Epithelial cell of esophagus (primary cell): ENCODE results near the gene ELL.

Source experiments
- DNase-seq: peaks from one replicate; pipeline ENCODE4 v3.0.0; 2010; ENCODE audit warnings: low read depth
- H3K4me3 ChIP-seq: 2 replicates; pipeline ENCODE4 v1.5.1; 2011; ENCODE audit warnings: mild to moderate bottlenecking, low read length, control low read depth
- TF ChIP-seq, protein P1 (sequence below): IDR thresholded peaks from 2 replicates; pipeline ENCODE4 v1.5.1; 2011; ENCODE audit warnings: low read depth, mild to moderate bottlenecking, low read length, control low read depth, inconsistent platforms; ENCODE audit not compliant: insufficient read depth; ENCODE audit errors: missing control alignments

Gene ELL

DNA sequence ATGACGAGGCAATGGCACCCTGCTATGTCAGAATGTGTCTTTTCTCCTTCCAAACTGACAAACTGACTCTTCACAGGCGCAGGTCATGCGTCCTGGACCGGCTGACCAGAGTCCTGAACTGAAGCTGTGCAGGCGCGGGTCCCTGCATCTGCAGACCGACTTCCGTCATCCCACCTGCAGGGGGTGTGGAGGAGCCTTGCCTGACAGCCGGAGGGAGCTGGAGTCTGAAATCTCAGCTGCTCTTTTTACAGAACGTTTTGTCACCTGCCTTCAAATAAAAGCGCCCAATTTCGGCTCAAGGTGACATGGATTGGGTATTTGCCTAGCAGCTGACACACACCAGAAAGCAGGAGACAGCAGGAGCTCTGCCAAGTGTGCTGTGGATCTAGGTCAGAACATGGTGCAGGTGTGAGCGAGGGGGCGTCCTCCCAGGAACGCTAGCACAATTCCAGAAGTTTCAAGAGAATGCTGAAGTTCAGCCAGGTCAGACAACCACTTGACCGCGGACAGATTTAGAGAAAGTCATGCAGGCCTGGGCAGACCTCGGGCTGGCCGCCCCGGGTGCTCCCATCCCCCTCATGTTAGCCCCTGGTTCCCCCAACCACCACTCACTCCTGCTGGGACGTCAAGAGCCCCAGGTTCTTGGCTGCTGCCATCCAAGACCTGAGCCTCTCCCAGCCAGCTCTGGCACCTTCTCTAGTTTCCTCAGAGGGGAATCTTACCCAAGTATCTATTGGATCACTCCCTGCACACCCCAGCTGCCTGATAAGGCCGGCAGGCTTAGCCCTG, 32.8 kb downstream of the ELL start:
- no peak overlapping the region for H3K4me3 ChIP-seq
- peak; percentile 40 for DNase-seq
- TF ChIP-seq, protein P1, sequence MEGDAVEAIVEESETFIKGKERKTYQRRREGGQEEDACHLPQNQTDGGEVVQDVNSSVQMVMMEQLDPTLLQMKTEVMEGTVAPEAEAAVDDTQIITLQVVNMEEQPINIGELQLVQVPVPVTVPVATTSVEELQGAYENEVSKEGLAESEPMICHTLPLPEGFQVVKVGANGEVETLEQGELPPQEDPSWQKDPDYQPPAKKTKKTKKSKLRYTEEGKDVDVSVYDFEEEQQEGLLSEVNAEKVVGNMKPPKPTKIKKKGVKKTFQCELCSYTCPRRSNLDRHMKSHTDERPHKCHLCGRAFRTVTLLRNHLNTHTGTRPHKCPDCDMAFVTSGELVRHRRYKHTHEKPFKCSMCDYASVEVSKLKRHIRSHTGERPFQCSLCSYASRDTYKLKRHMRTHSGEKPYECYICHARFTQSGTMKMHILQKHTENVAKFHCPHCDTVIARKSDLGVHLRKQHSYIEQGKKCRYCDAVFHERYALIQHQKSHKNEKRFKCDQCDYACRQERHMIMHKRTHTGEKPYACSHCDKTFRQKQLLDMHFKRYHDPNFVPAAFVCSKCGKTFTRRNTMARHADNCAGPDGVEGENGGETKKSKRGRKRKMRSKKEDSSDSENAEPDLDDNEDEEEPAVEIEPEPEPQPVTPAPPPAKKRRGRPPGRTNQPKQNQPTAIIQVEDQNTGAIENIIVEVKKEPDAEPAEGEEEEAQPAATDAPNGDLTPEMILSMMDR: peak; percentile 31

DNA sequence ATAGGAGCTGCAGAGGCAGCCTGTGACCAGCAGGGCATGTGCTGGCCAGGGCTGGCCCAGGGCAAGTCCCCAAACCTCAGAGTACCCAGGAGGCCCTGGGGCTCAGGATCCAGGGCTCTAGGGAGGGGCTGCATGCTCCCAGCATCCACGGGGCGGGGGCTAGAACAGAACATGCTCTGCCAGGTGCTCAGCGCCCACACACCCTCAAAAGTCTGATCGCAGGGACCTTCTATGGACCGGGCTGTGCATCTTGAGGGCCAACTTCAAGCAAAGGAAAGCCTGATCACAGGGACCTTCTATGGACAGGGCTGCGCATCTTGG, 33.5 kb downstream of the ELL start:
- H3K4me3 ChIP-seq: no peak overlapping the region
- DNase-seq: no peak

DNA sequence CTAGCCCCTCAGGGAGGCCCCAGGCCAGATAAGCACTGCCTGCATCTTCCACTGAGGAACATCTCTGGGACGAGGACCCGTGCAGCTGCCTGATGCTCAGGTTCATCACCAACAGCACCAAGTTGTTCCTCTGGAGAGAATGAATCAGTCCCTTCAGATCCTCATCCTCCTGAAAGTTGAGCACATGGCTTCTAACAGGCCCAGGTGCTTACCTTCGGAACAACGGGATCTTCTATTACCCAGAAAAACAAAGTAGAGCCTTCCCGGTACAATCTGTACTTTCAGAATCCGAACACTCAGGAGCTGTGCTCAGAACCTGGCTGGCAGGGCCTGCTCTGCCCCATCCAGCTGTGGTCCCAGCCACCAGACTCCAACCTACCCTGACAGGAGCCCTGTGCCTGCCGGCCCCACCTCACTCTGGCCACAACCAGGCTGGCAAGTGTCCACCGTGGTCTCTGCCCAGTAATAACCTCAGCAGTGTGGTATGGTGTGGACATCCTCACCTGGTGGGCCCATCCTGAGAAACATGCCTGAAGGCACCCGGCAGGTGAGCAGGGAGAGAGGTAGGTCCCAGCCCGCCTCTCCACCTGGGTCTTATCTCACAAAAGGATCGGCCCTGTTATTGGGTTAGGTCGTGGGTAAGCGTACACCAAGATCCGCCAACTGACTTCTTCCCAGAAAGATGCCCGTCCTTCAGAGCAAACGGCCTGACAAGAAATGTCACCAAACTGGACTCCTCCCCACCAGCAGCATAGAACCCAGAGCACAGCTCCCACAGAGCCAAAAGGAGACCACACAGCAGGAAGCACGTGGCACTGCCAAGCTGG, 34.1 kb downstream of the ELL start:
- DNase-seq: no peak
- TF ChIP-seq, protein P1: no peak
- H3K4me3 ChIP-seq: no peak overlapping the region

More for the DNA sequence above, 33.5 kb downstream of the ELL start:
- TF ChIP-seq, protein P1: peak; percentile 31

DNA sequence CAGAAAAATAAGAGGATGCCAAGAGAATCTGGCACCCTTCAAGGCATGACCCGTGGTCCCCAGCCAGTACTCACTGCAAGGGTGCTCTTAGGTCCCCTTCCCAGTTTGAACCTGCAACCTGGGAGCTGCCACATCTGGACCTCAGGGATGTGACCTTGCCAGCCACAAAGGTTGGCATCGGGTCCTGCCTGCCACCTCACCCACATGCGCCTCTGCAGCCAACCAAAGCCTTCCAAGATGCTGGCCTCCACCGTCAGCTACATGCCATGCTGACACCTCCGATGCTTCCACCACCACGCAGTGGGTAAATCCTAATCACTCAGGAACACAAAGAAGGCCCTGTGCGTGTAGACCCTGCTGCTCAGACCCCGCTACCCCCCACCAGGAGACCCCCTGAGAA, 35.1 kb downstream of the ELL start:
- H3K4me3 ChIP-seq: no peak overlapping the region
- TF ChIP-seq, protein P1: no peak
- DNase-seq: no peak

DNA sequence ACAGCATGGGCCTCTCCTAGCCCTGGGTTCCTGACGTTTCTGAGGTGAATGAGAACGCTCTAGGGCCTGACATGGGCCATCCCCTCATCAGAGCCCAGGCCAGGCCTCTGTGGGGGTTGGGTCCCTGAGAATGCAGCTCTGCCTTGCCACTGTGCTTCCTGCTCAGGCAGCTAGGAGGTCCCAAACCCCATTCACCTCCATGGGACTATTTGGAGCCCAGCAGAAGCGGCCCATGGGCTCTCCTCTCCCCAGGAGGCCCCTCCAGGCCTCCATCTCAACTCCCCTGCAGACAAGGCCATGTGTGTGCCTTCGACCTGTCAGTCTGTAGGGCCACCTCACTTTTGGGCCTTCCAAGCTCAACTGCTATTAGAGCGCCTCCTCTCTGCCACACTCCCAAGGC, 36.9 kb downstream of the ELL start:
- no peak overlapping the region for H3K4me3 ChIP-seq
- TF ChIP-seq, protein P1: no peak
- no peak for DNase-seq

DNA sequence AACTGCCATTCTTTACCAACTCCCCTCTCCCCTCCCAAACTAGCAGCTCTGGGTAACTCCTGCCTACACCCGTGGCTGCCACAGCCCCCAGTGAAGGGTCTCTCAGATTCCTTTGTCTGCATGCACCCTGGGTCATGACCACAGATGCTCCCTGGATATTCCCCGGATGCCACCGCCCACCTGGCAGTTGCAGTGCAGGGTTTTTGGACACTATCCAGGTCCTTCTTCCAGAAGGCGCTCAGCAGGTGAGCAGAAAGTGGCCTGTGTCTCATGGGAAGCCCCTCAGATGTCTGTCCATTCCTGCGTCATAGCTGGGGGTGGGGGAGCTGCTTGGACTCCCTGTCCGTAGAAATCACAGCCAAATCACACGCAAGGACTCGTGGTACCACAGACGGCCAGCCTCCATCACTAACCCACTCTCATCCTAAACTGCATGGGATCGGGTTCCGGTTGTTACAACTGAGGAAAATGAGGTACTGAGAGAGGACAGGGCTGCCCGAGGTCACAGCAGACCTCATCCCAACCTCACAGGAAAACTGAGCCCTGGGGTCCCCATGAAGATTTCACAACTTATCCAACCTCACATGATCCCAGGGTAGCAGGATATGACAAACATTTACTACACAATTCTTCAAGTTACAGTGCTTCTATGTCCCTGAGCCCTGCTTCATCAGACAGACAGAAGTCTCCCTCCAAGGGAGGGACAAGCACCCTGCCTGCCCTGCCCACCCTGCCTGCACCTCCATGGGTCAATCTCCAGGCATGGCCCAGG, 38.6 kb downstream of the ELL start:
- DNase-seq: no peak
- TF ChIP-seq, protein P1: no peak
- H3K4me3 ChIP-seq: no peak overlapping the region
